Measurements from ENCODE around the gene APH1B.

Gene APH1B

DNA sequence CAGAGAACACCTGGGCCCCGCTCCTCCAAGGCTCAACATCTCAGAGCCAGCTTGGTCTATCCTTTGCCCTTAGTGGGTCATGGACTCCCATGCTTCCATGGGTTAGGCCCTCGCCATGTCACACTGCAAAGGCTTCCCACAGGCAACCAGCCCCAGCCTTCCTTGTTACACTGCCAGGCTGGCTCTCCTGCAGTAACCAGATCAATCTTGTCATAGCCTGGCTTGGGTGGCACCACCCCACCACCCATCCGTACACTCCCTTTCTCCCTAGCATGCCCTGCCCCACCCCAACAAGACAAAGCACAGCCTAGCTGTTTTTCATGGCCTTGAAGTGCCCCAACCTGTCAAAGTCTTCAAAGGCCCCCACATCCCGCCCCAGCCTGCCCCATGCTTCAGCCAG lies 73.8 kb downstream of the APH1B start:
- TF ChIP-seq, protein P1, sequence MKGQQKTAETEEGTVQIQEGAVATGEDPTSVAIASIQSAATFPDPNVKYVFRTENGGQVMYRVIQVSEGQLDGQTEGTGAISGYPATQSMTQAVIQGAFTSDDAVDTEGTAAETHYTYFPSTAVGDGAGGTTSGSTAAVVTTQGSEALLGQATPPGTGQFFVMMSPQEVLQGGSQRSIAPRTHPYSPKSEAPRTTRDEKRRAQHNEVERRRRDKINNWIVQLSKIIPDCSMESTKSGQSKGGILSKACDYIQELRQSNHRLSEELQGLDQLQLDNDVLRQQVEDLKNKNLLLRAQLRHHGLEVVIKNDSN (IDR thresholded peaks at IDR 0.05): no peak
- TF ChIP-seq EGR1 (IDR thresholded peaks at IDR 0.05) (no peak), NFIC (IDR thresholded peaks at IDR 0.05) (no peak), TAF1 (IDR thresholded peaks at IDR 0.05; ENCODE audit: low read depth) (no peak), TEAD4 (IDR thresholded peaks at IDR 0.05) (no peak), FOXM1 (IDR thresholded peaks at IDR 0.05; ENCODE audit: borderline replicate concordance, low read depth) (no peak), EP300 (IDR thresholded peaks at IDR 0.05; ENCODE audit: borderline replicate concordance) (no peak), TCF12 (IDR thresholded peaks at IDR 0.05; ENCODE audit: low read depth) (no peak), YY1 (IDR thresholded peaks at IDR 0.05; ENCODE audit: low read depth) (no peak), CREB1 (IDR thresholded peaks at IDR 0.05; ENCODE audit: low read depth) (no peak), RAD21 (IDR thresholded peaks at IDR 0.05; ENCODE audit: low read depth) (no peak)
- TF ChIP-seq, protein P2, sequence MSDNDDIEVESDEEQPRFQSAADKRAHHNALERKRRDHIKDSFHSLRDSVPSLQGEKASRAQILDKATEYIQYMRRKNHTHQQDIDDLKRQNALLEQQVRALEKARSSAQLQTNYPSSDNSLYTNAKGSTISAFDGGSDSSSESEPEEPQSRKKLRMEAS (IDR thresholded peaks at IDR 0.05): no peak
- TF ChIP-seq, protein P3, sequence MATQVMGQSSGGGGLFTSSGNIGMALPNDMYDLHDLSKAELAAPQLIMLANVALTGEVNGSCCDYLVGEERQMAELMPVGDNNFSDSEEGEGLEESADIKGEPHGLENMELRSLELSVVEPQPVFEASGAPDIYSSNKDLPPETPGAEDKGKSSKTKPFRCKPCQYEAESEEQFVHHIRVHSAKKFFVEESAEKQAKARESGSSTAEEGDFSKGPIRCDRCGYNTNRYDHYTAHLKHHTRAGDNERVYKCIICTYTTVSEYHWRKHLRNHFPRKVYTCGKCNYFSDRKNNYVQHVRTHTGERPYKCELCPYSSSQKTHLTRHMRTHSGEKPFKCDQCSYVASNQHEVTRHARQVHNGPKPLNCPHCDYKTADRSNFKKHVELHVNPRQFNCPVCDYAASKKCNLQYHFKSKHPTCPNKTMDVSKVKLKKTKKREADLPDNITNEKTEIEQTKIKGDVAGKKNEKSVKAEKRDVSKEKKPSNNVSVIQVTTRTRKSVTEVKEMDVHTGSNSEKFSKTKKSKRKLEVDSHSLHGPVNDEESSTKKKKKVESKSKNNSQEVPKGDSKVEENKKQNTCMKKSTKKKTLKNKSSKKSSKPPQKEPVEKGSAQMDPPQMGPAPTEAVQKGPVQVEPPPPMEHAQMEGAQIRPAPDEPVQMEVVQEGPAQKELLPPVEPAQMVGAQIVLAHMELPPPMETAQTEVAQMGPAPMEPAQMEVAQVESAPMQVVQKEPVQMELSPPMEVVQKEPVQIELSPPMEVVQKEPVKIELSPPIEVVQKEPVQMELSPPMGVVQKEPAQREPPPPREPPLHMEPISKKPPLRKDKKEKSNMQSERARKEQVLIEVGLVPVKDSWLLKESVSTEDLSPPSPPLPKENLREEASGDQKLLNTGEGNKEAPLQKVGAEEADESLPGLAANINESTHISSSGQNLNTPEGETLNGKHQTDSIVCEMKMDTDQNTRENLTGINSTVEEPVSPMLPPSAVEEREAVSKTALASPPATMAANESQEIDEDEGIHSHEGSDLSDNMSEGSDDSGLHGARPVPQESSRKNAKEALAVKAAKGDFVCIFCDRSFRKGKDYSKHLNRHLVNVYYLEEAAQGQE (IDR thresholded peaks at IDR 0.05; ENCODE audit: low read depth): no peak

DNA sequence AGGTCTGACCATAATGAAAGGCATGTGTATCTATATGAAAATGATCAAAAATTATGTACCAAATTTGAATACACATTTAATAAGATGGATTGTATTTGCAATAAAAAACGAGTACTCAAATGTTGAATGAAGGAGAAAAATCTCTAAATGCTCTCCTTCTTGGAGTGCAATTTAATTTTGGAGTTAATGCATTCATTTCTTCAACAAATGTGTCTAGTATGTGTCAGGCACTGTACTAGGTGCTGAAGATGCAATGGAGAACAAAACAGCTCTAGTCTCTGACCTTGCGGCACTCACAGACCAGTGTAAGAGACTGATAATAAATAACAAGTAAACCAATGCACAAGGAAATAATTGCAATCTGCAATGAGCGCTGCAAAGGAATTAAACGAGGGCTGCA lies 75.4 kb downstream of the APH1B start:
- no peak for TF ChIP-seq YY1 (IDR thresholded peaks at IDR 0.05; ENCODE audit: low read depth)
- no peak for TF ChIP-seq CEBPB (IDR thresholded peaks at IDR 0.05)
- TF ChIP-seq CREB1 (IDR thresholded peaks at IDR 0.05; ENCODE audit: low read depth): no peak
- TF ChIP-seq EP300 (IDR thresholded peaks at IDR 0.05; ENCODE audit: borderline replicate concordance): no peak
- TF ChIP-seq EGR1 (IDR thresholded peaks at IDR 0.05): no peak
- no peak for TF ChIP-seq TEAD4 (IDR thresholded peaks at IDR 0.05)
- TF ChIP-seq TCF12 (IDR thresholded peaks at IDR 0.05; ENCODE audit: low read depth): no peak
- no peak for TF ChIP-seq NFIC (IDR thresholded peaks at IDR 0.05)
- TF ChIP-seq, protein P3 (IDR thresholded peaks at IDR 0.05; ENCODE audit: low read depth): no peak
- TF ChIP-seq FOXM1 (IDR thresholded peaks at IDR 0.05; ENCODE audit: borderline replicate concordance, low read depth): no peak
- no peak for TF ChIP-seq RAD21 (IDR thresholded peaks at IDR 0.05; ENCODE audit: low read depth)
- no peak for TF ChIP-seq TAF1 (IDR thresholded peaks at IDR 0.05; ENCODE audit: low read depth)

DNA sequence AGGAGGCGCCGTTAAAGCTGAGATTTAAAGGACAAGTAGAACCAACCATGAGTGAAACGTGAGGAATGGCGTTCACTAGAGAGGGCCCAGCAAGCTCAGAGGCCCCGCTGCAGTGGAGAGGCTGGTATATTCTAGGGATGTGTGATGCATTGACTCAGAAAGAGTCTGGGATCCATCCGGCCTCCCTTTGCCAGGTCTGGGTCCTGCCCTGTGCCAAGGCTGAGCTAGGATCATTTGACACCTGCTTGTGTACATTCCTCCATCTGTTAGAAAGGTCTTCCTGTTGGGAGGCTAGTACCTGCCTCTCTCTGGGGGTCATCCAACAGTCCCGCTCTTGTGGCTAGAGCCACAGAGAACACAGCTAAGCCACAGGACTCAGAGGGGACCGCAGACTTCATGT lies 75.9 kb downstream of the APH1B start:
- TF ChIP-seq RAD21 (IDR thresholded peaks at IDR 0.05; ENCODE audit: low read depth) (no peak), CREB1 (IDR thresholded peaks at IDR 0.05; ENCODE audit: low read depth) (no peak), NFIC (IDR thresholded peaks at IDR 0.05) (no peak), TCF12 (IDR thresholded peaks at IDR 0.05; ENCODE audit: low read depth) (no peak), YY1 (IDR thresholded peaks at IDR 0.05; ENCODE audit: low read depth) (no peak), FOXM1 (IDR thresholded peaks at IDR 0.05; ENCODE audit: borderline replicate concordance, low read depth) (no peak), EGR1 (IDR thresholded peaks at IDR 0.05) (no peak), TEAD4 (IDR thresholded peaks at IDR 0.05) (no peak)
- TF ChIP-seq, protein P3 (IDR thresholded peaks at IDR 0.05; ENCODE audit: low read depth): no peak

DNA sequence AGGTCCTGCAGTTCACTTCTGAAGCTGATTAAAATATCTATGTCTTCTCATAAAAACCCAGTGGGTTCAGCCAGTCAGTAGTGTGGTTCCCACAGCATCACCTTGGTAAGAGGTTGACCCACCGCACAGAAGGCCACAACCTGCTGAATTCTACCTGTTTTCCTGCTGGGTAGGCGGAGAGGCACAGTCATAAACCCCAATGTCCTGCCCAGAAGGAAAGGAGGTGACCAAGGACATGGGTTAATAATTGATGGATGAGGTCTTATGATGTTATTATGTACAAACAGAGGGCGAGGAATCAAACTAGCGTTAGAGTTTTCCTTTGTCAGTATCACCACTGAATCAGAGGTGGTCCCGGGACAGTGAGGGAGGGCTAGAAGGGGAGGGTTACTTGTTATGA lies 76.5 kb downstream of the APH1B start:
- TF ChIP-seq, protein P2 (IDR thresholded peaks at IDR 0.05): no peak
- TF ChIP-seq TEAD4 (IDR thresholded peaks at IDR 0.05) (no peak), TAF1 (IDR thresholded peaks at IDR 0.05; ENCODE audit: low read depth) (no peak), NFIC (IDR thresholded peaks at IDR 0.05) (no peak)
- TF ChIP-seq, protein P1 (IDR thresholded peaks at IDR 0.05): no peak

Measured in Ishikawa (cell line).